Measurements from ENCODE around the gene UBR2.

GRCh38 chr6:42537536-42537935, 26.3 kb upstream of the UBR2 start:
- TF ChIP-seq CTCF (IDR thresholded peaks at IDR 0.05) (no peak), POLR2A (IDR thresholded peaks at IDR 0.05) (no peak)

Measured in thyroid gland (tissue), 4 donors.